ENCODE measurements around the gene GRIP1.

DNA sequence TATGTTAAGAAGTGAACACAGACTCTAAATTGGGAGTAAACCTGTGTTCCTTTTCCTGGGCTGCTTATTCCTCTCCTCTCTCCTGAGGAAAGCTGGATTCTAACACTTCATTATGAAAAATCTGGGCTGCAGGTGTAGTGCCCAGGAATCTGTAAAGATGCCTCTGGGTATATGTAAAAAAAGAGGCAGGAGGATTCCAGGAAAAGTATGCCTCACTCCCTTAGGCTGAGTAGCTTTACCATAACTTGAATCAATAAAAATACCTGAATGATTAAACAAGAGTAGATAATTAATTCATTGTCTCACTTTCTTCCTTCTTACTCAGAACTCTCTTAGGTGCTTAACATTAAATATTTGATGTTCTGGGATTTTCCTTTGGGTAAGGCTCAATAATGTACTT lies 185.1 kb downstream of the GRIP1 start:
- no peak for TF ChIP-seq CTCF (conservative IDR thresholded peaks at IDR 0.05; ENCODE audit: low read depth, low read length)
- no peak for TF ChIP-seq MAFK (IDR thresholded peaks at IDR 0.05; ENCODE audit: low read depth, low read length)
- no peak for TF ChIP-seq POLR2A (IDR thresholded peaks at IDR 0.05; ENCODE audit: low read depth, low read length)
